ENCODE measurements around the gene C9orf43.

DNA sequence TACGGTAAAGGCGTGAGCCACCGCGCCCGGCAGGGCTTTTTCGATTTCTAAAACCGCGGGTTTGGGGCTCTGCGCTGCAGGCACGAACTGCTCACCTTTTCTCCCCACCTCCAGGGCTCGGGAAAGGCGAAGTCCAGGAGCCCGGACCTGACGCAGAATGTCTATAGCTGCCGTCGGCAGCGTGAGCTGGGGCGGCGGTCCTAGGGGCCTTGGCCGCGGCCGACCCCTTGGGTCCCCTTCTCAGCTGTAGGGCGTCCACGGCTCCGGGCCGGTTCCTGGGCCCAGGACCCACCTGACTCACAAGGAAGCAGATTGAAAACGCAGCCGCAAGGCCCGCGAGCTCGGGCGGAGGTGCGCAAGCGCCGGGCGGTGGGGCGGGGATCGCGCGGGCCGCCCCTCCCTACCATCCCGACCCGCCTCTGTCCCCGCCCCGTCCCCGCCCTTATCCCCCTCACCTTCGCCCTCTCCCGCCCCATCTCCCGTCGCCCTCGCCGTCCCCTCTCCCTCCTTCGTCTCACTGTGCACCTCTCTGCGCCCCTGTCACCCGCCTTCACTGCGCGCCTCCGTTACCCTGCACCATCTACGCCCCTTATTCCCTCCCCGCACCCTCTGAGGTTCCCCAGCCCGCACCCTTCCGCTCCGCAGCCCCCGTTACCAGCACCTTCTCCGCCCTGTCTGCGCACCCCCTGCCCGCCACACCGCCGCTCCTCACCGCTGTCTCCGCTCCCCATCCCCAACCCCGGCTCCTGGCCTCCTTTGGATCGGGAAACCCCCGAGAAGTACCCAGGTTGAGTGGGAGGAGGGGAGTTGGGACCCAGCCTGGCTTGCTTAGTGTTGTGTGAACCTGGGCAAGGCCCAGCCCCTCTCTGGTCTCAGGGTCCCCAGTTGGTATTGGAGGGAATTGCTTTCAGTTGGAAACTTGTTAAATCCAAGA lies 33.6 kb upstream of the C9orf43 start, which contains the start of gene HDHD3:
- TF ChIP-seq SP1 (IDR thresholded peaks at IDR 0.05): no peak
- TF ChIP-seq, protein P1, sequence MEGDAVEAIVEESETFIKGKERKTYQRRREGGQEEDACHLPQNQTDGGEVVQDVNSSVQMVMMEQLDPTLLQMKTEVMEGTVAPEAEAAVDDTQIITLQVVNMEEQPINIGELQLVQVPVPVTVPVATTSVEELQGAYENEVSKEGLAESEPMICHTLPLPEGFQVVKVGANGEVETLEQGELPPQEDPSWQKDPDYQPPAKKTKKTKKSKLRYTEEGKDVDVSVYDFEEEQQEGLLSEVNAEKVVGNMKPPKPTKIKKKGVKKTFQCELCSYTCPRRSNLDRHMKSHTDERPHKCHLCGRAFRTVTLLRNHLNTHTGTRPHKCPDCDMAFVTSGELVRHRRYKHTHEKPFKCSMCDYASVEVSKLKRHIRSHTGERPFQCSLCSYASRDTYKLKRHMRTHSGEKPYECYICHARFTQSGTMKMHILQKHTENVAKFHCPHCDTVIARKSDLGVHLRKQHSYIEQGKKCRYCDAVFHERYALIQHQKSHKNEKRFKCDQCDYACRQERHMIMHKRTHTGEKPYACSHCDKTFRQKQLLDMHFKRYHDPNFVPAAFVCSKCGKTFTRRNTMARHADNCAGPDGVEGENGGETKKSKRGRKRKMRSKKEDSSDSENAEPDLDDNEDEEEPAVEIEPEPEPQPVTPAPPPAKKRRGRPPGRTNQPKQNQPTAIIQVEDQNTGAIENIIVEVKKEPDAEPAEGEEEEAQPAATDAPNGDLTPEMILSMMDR (IDR thresholded peaks at IDR 0.05; ENCODE audit: low read depth, low read length, missing input control): no peak
- no peak for TF ChIP-seq RAD21 (IDR thresholded peaks at IDR 0.05)
- TF ChIP-seq EGR1 (IDR thresholded peaks at IDR 0.05; ENCODE audit: low read depth in 2 of 2): no peak
- TF ChIP-seq TAF1 (conservative IDR thresholded peaks at IDR 0.05): no peak
- TF ChIP-seq NR2F2 (IDR thresholded peaks at IDR 0.05): no peak
- peak; percentile 4 to 33 for TF ChIP-seq HNF4A (conservative IDR thresholded peaks at IDR 0.05)
- TF ChIP-seq REST (IDR thresholded peaks at IDR 0.05): peak; percentile 22
- TF ChIP-seq FOXA1 (IDR thresholded peaks at IDR 0.05): no peak
